ENCODE measurements around the gene FAM107B. TPM values are rescaled to one million over a fixed set of nuclear protein-coding genes. Genes with fewer than 3 reads are reported as not detected.
"Not testable (repeated sequence)": the region's sequence is repeated elsewhere in the genome, so short reads cannot be mapped to it uniquely, and the experiment has no call there.

Gene FAM107B
- total RNA-seq, 1 experiment from 2014 or later, result 41.6 TPM

DNA sequence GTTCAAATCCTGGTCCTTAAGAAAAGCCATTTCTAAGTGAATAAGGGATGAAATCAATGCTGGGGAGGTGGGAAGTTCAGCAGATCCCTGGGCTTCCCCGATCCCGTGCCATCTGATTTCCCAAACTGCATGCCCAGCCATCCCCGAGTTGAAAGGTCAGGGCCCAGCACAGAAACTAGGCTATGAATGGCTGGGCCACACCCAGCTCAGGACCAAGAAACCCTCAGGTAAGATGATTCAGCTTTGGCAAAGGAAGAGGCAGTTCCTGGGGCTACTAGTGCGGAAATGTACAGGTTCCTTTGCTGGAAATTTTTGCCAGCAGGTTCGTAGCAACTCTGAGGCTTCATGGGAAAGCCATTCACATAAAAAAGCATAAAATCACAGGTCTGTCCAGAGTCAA lies 182.7 kb downstream of the FAM107B start:
- ChIA-PET POLR2A (no interaction called here), CTCF (no interaction called here), RAD21 (ENCODE audit: low non-redundant PET in 1 of 2, low total read pairs in 2 of 2, uncharacterized antibody in 2 of 2, unreplicated experiment in 2 of 2) (no interaction called here)
- no peak for DNase-seq (ENCODE audit: low read depth, low spot score)
- TF ChIP-seq, protein P1, sequence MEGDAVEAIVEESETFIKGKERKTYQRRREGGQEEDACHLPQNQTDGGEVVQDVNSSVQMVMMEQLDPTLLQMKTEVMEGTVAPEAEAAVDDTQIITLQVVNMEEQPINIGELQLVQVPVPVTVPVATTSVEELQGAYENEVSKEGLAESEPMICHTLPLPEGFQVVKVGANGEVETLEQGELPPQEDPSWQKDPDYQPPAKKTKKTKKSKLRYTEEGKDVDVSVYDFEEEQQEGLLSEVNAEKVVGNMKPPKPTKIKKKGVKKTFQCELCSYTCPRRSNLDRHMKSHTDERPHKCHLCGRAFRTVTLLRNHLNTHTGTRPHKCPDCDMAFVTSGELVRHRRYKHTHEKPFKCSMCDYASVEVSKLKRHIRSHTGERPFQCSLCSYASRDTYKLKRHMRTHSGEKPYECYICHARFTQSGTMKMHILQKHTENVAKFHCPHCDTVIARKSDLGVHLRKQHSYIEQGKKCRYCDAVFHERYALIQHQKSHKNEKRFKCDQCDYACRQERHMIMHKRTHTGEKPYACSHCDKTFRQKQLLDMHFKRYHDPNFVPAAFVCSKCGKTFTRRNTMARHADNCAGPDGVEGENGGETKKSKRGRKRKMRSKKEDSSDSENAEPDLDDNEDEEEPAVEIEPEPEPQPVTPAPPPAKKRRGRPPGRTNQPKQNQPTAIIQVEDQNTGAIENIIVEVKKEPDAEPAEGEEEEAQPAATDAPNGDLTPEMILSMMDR (IDR thresholded peaks at IDR 0.05 in 2 of 3, conservative IDR thresholded peaks at IDR 0.05 in 1 of 3; ENCODE audit: borderline replicate concordance in 1 of 3, insufficient read depth in 1 of 3, low read depth in 2 of 3, low read length in 2 of 3), result no peak
- TF ChIP-seq FOSL1 (IDR thresholded peaks at IDR 0.05; ENCODE audit: low read depth) (peak; percentile 37; the same call in 1 of the 2 replicates), CEBPB (IDR thresholded peaks at IDR 0.05; ENCODE audit: low read depth) (no peak), JUND (IDR thresholded peaks at IDR 0.05) (peak; percentile 44), SP1 (IDR thresholded peaks at IDR 0.05; ENCODE audit: low read depth) (peak; percentile 63; the same call in 1 of the 2 replicates), EZH2 (IDR thresholded peaks at IDR 0.05) (no peak)
- no peaks in the 10 kb centered on the region for H3K9me3 ChIP-seq (ENCODE audit: control insufficient read depth in 1 of 2, insufficient read depth in 1 of 2, low read depth in 1 of 2, low read length in 2 of 2)
- H3K4me2 ChIP-seq (ENCODE audit: low read length), result peak overlapping the region; percentile 56
- H3K36me3 ChIP-seq (ENCODE audit: control insufficient read depth in 1 of 2, insufficient read depth in 2 of 2, low read length in 2 of 2), result no peaks in the 10 kb centered on the region
- H3K79me2 ChIP-seq (ENCODE audit: insufficient read depth, low read length), result peaks cover 15% of the 10 kb centered on the region; the same call in 1 of the 2 replicates
- no peaks in the 10 kb centered on the region for H3K27me3 ChIP-seq (ENCODE audit: insufficient read depth, low read length)
- no peak overlapping the region for H3K4me3 ChIP-seq (replicated peaks in 1 of 2; ENCODE audit: low read depth in 1 of 2, low read length in 2 of 2)
- no TSS peak for BruUV-seq (replicated peaks)
- ATAC-seq, result peak; percentile 73
- peak overlapping the region; percentile 5; the same call in 1 of the 2 replicates for H3K27ac ChIP-seq (ENCODE audit: low read depth, low read length)
- no peak overlapping the region for H2AFZ ChIP-seq (ENCODE audit: low read depth, low read length, poor library complexity, severe bottlenecking)
- no peaks in the 10 kb centered on the region for H4K20me1 ChIP-seq (ENCODE audit: insufficient read depth)
- H3K9ac ChIP-seq (ENCODE audit: low read length), result no peak overlapping the region
- intact Hi-C loops (cut with micrococcal nuclease), result no loop called here
- no peaks in the 10 kb centered on the region for H3K9me2 ChIP-seq (ENCODE audit: insufficient read depth)
- peaks cover 33 to 51% of the 10 kb centered on the region in 2 experiments for H3K4me1 ChIP-seq (ENCODE audit: control insufficient read depth in 1 of 2, insufficient read depth in 2 of 2, low read length in 2 of 2)

DNA sequence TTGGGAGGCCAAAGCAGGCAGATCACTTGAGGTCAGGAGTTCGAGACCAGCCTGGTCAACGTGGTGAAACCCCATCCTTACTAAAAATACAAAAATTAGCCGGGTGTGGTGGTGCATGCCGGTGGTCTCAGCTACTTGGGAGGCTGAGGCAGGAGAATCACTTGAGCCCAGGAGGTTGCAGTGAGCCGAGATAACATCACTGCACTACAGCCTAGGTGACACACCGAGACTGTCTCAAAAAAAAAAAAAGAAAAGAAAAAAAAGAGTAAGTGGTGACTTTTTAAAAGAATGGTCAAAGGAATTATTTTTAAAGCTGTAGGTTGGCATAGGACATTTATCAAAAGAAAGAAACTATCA lies 185.8 kb downstream of the FAM107B start:
- BruUV-seq (replicated peaks); CTCF ChIA-PET; POLR2A ChIA-PET; H3K9ac ChIP-seq (ENCODE audit: low read length); H3K9me2 ChIP-seq (ENCODE audit: insufficient read depth); H2AFZ ChIP-seq (ENCODE audit: low read depth, low read length, poor library complexity, severe bottlenecking); H3K36me3 ChIP-seq (ENCODE audit: control insufficient read depth in 1 of 2, insufficient read depth in 2 of 2, low read length in 2 of 2); H3K27ac ChIP-seq (ENCODE audit: low read depth, low read length); H4K20me1 ChIP-seq (ENCODE audit: insufficient read depth); H3K27me3 ChIP-seq (ENCODE audit: insufficient read depth, low read length); RAD21 ChIA-PET (ENCODE audit: low non-redundant PET in 1 of 2, low total read pairs in 2 of 2, uncharacterized antibody in 2 of 2, unreplicated experiment in 2 of 2); H3K9me3 ChIP-seq (ENCODE audit: control insufficient read depth in 1 of 2, insufficient read depth in 1 of 2, low read depth in 1 of 2, low read length in 2 of 2); DNase-seq (ENCODE audit: low read depth, low spot score); intact Hi-C loops (cut with micrococcal nuclease): not testable (repeated sequence)
- Histone ChIP-seq H3K4me1 (ENCODE audit: control insufficient read depth in 1 of 2, insufficient read depth in 2 of 2, low read length in 2 of 2) (peaks cover 33 to 56% of the 10 kb centered on the region in 2 experiments), H3K79me2 (ENCODE audit: insufficient read depth, low read length) (peaks cover 24% of the 10 kb centered on the region; the same call in 1 of the 2 replicates), H3K4me3 (replicated peaks in 1 of 2; ENCODE audit: low read depth in 1 of 2, low read length in 2 of 2) (0 out of 4 replicates have a peak overlapping the region, but pooled peaks of 1 of the 2 experiments have one; percentile 9), H3K4me2 (ENCODE audit: low read length) (peak overlapping the region; percentile 54)
- 0 out of 2 replicates have a peak, but pooled peaks have one; percentile 9 for ATAC-seq
